Nephron progenitor cell (in vitro differentiated cells): ENCODE data around the gene SETD6.

Source experiments
- DNase-seq: peaks from one replicate; pipeline ENCODE4 v3.0.0; 2021
- H3K27ac Mint-ChIP-seq: 2 replicates; pipeline ENCODE4 v1.8.0; 2021; ENCODE audit warnings: mild to moderate bottlenecking, moderate library complexity, mixed read lengths
- H3K27me3 Mint-ChIP-seq: 2 replicates; pipeline ENCODE4 v1.8.0; 2021; ENCODE audit warnings: mild to moderate bottlenecking, low read depth, mixed read lengths; ENCODE audit not compliant: poor library complexity
- H3K36me3 Mint-ChIP-seq: 2 replicates; pipeline ENCODE4 v1.8.0; 2021; ENCODE audit warnings: low read depth, mixed read lengths
- H3K4me1 Mint-ChIP-seq: 2 replicates; pipeline ENCODE4 v1.8.0; 2021; ENCODE audit warnings: mixed read lengths
- H3K4me3 Mint-ChIP-seq: 2 replicates; pipeline ENCODE4 v1.8.0; 2021; ENCODE audit warnings: mild to moderate bottlenecking, moderate library complexity, mixed read lengths
- H3K9me3 Mint-ChIP-seq: 2 replicates; pipeline ENCODE4 v1.8.0; 2021; ENCODE audit warnings: mild to moderate bottlenecking, moderate library complexity, mixed read lengths
- CTCF ChIP-seq: fragments of 200-600 bp; sonication (generic); IDR thresholded peaks from 2 replicates; pipeline ENCODE4 v1.5.0; 2021; ENCODE audit warnings: antibody characterized with exemption

The SETD6 gene

DNA sequence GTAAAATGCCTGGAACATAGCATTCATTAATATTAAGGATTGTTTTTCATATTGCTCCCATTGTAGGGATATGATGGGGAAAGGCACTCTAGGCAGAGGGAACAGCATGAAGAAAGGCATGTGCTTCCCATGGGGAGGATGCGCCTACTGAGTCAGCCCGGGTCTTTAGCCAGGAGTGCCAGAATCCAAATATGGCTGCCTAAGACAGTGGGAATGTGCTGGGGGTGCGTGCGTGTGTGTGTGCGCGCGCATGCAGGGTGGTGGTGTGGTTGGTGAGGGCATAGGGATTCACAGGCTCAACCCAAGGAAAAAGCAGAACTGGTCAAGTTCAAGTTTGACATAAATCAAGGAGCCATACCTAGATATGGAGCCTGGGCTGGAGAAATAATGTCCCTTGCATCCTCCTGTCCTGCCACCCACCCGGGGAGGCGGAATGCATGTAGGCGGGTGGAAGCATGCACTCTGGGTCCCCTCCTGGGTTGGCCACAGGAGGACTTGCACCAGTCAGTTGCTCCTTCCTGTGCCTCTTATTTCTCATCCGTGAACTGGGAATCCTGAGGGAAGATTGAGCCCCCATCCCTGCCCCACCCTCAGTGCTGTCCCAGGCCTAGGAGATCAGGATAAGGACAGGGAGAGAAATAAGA, 34.0 kb upstream of the SETD6 start:
- H3K27ac Mint-ChIP-seq = no peak overlapping the region
- no peaks in the 10 kb centered on the region for H3K36me3 Mint-ChIP-seq
- no peak for DNase-seq
- TF ChIP-seq CTCF = no peak
- no peak overlapping the region for H3K4me3 Mint-ChIP-seq
- no peaks in the 10 kb centered on the region for H3K9me3 Mint-ChIP-seq
- peaks cover 28% of the 10 kb centered on the region for H3K27me3 Mint-ChIP-seq
- peaks cover 14% of the 10 kb centered on the region for H3K4me1 Mint-ChIP-seq

- Mint-ChIP-seq H3K27ac (no peak overlapping the region), H3K4me3 (no peak overlapping the region), H3K9me3 (no peaks in the 10 kb centered on the region), H3K36me3 (no peaks in the 10 kb centered on the region), H3K27me3 (peaks cover 29% of the 10 kb centered on the region), H3K4me1 (peaks cover 14% of the 10 kb centered on the region)
- no peak for DNase-seq
- no peak for TF ChIP-seq CTCF
Observed at GRCh38 chr16:58481931-58482330, 33.4 kb upstream of the SETD6 start.

- H3K27me3 Mint-ChIP-seq = peaks cover 26% of the 10 kb centered on the region
- no peaks in the 10 kb centered on the region for H3K9me3 Mint-ChIP-seq
- TF ChIP-seq CTCF = no peak
- peaks cover 14% of the 10 kb centered on the region for H3K4me1 Mint-ChIP-seq
- no peak for DNase-seq
- H3K4me3 Mint-ChIP-seq = no peak overlapping the region
- H3K27ac Mint-ChIP-seq = peak overlapping the region; percentile 54
- H3K36me3 Mint-ChIP-seq = no peaks in the 10 kb centered on the region
Observed at GRCh38 chr16:58485184-58485887, 30.0 kb upstream of the SETD6 start.

DNA sequence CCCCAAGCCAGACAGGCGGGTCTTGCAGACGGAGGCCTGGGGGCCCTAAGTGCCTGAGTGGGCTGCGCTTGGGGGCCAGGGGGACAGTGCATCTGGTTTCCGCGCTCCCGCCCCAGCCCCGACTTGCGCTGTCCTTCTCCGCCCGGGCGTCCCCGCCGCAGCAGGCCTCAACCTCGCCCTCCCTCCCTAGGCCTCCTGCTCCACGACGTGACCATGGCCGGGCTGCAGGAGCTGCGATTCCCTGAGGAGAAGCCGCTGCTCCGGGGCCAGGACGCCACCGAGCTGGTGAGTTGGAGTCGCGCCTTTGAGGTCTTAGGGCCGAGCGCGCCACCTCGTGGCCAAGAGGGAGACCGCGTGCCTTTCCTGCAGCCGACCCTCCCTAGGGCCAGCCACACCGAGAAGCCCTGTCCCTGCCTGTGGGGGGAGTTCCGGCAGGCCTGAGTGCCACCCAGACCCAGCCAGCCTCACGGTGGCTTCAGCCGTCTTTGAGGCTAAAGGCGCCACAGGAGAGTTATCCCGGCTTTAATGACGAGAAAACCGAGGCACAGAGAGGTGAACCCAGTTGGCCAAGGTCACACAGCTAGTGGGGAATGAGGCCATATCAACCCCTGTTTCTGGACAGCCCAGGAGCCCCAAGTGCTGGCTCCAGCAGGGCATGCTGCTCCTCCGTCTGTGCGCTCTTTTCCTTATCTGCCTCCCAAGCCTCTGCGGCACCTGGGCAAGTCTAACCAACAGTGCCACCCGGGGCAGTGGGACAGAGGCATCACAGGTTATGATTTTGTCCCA, 27.6 kb upstream of the SETD6 start:
- Mint-ChIP-seq H3K9me3 (no peaks in the 10 kb centered on the region), H3K36me3 (no peaks in the 10 kb centered on the region)

DNA sequence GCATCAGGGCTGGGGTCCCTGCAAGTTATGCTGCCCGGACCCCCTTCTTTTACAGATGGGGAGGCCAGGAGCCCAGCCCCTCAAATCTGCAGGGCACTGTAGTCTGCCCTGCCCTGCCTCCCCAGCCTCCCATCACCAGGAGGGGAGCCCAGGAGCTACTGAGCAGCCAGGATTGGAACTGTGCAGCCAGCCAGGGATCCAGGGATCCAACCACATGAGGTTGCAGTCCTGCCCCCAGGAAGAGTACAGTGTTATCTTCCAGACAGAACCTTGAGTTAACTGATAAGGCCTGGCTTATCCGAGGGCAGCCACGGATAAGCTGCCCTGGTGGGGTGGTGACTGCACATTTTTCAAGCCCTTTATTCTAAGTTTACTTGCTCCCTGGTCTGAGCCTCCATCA, 26.8 kb upstream of the SETD6 start:
- H3K4me3 Mint-ChIP-seq = no peak overlapping the region
- H3K27ac Mint-ChIP-seq = no peak overlapping the region
- H3K9me3 Mint-ChIP-seq = no peaks in the 10 kb centered on the region
- DNase-seq = no peak
- H3K4me1 Mint-ChIP-seq = peaks cover 21% of the 10 kb centered on the region
- no peaks in the 10 kb centered on the region for H3K36me3 Mint-ChIP-seq
- no peak for TF ChIP-seq CTCF
- H3K27me3 Mint-ChIP-seq = peaks cover 21% of the 10 kb centered on the region

More for the DNA sequence above, 27.6 kb upstream of the SETD6 start:
- Mint-ChIP-seq H3K27me3 (peaks cover 19% of the 10 kb centered on the region), H3K4me3 (no peak overlapping the region), H3K4me1 (peaks cover 22% of the 10 kb centered on the region), H3K27ac (no peak overlapping the region)
- peak; percentile 86 for TF ChIP-seq CTCF
- peak; percentile 94 for DNase-seq
